Parietal lobe (tissue), 1 donor: ENCODE data around the gene PCDHGA1. TPM values are rescaled to one million over a fixed set of nuclear protein-coding genes. Genes with fewer than 3 reads are reported as not detected.

Experiments
- total RNA-seq: library from RNA; depleted of rRNA; stranded (reverse); fragments of >200 nt; gene quantifications from one replicate; pipeline ENCODE4 v1.2.3, GENCODE V29; 2014

PCDHGA1 gene
- total RNA-seq, 1 donor from 2014 or later, result 9.1 TPM

GRCh38 chr5:141397756-141398551 is 67.6 kb downstream of the PCDHGA1 start, which contains the start of gene PCDHGB5:
Gene PCDHGB5 (plus strand): TSS chr5:141397947. CDS start chr5:141398128, 181 bp downstream.

GRCh38 chr5:141402553-141403243 is 72.4 kb downstream of the PCDHGA1 start, which contains the start of gene PCDHGA9:
Gene PCDHGA9 (plus strand): TSS chr5:141402778. CDS start chr5:141402953, 175 bp downstream.

GRCh38 chr5:141407790-141408505 is 77.6 kb downstream of the PCDHGA1 start, which contains the start of gene PCDHGB6:
Gene PCDHGB6 (plus strand): TSS chr5:141408021. CDS start chr5:141408203, 182 bp downstream.

GRCh38 chr5:141412854-141413539 is 82.7 kb downstream of the PCDHGA1 start, which contains the start of gene PCDHGA10:
Gene PCDHGA10 (plus strand): TSS chr5:141412987. CDS start chr5:141413176, 189 bp downstream.

GRCh38 chr5:141417494-141418172 is 87.3 kb downstream of the PCDHGA1 start, which contains the start of gene PCDHGB7:
Gene PCDHGB7 (plus strand): TSS chr5:141417677. CDS start chr5:141417860, 183 bp downstream.

GRCh38 chr5:141420855-141421488 is 90.7 kb downstream of the PCDHGA1 start, which contains the start of gene PCDHGA11:
Gene PCDHGA11 (plus strand): TSS chr5:141421051. CDS start chr5:141421228, 177 bp downstream.

GRCh38 chr5:141430332-141431113 is 100.2 kb downstream of the PCDHGA1 start, which contains the start of gene PCDHGA12:
Gene PCDHGA12 (plus strand): TSS chr5:141430507. CDS start chr5:141430760, 253 bp downstream.

GRCh38 chr5:141475625-141476131 is 145.4 kb downstream of the PCDHGA1 start, which contains the start of gene PCDHGC3:
Gene PCDHGC3 (plus strand): TSS chr5:141475966. CDS start chr5:141476117, 151 bp downstream.

GRCh38 chr5:141484641-141485311 is 154.5 kb downstream of the PCDHGA1 start, which contains the start of gene PCDHGC4:
Gene PCDHGC4 (plus strand): TSS chr5:141485030. CDS start chr5:141485174, 144 bp downstream.

GRCh38 chr5:141488591-141489561 is 158.6 kb downstream of the PCDHGA1 start, which contains the start of gene PCDHGC5:
Gene PCDHGC5 (plus strand): TSS chr5:141489081. CDS start chr5:141489241, 160 bp downstream.

Other genes with a start within 250 kb of the PCDHGA1 start
- gene PCDHB2, start 235.9 kb upstream of the PCDHGA1 start, total RNA-seq, result 20.3 TPM
- 24.7 TPM for gene PCDHB3, start 230.0 kb upstream of the PCDHGA1 start, total RNA-seq
- gene PCDHB4, start 208.7 kb upstream of the PCDHGA1 start, total RNA-seq, result 11.0 TPM
- gene PCDHB5, start 195.3 kb upstream of the PCDHGA1 start, total RNA-seq, result 16.3 TPM
- gene PCDHB6, start 180.5 kb upstream of the PCDHGA1 start, total RNA-seq, result 5.6 TPM
- gene PCDHB7, start 157.9 kb upstream of the PCDHGA1 start, total RNA-seq, result 17.8 TPM
- 15.0 TPM for gene PCDHB8, start 152.7 kb upstream of the PCDHGA1 start, total RNA-seq
- gene PCDHB16, start 148.1 kb upstream of the PCDHGA1 start, total RNA-seq, result 10.6 TPM
- 11.9 TPM for gene PCDHB9, start 143.4 kb upstream of the PCDHGA1 start, total RNA-seq
- 26.3 TPM for gene PCDHB10, start 138.2 kb upstream of the PCDHGA1 start, total RNA-seq
- 24.1 TPM for gene PCDHB11, start 130.9 kb upstream of the PCDHGA1 start, total RNA-seq
- 36.9 TPM for gene PCDHB12, start 121.8 kb upstream of the PCDHGA1 start, total RNA-seq
- gene PCDHB13, start 116.6 kb upstream of the PCDHGA1 start, total RNA-seq, result 29.7 TPM
- gene PCDHB14, start 107.2 kb upstream of the PCDHGA1 start, total RNA-seq, result 28.2 TPM
- gene PCDHB15, start 85.1 kb upstream of the PCDHGA1 start, total RNA-seq, result 32.9 TPM
- 0.63 TPM for gene SLC25A2, start 26.5 kb upstream of the PCDHGA1 start, total RNA-seq
- gene TAF7, start 9.7 kb upstream of the PCDHGA1 start, total RNA-seq, result 77.3 TPM
- 11.9 TPM for gene PCDHGA2, start 8.2 kb downstream of the PCDHGA1 start, total RNA-seq
- 11.0 TPM for gene PCDHGA3, start 13.3 kb downstream of the PCDHGA1 start, total RNA-seq
- 20.3 TPM for gene PCDHGB1, start 19.6 kb downstream of the PCDHGA1 start, total RNA-seq
- gene PCDHGA4, start 24.5 kb downstream of the PCDHGA1 start, total RNA-seq, result 21.6 TPM
- 21.9 TPM for gene PCDHGB2, start 29.5 kb downstream of the PCDHGA1 start, total RNA-seq
- 17.8 TPM for gene PCDHGA5, start 33.6 kb downstream of the PCDHGA1 start, total RNA-seq
- gene PCDHGB3, start 39.7 kb downstream of the PCDHGA1 start, total RNA-seq, result 31.0 TPM
- 29.1 TPM for gene PCDHGA6, start 43.4 kb downstream of the PCDHGA1 start, total RNA-seq
- 23.8 TPM for gene PCDHGA7, start 52.2 kb downstream of the PCDHGA1 start, total RNA-seq
- gene PCDHGB4, start 57.2 kb downstream of the PCDHGA1 start, total RNA-seq, result 35.4 TPM
- gene PCDHGA8, start 62.1 kb downstream of the PCDHGA1 start, total RNA-seq, result 30.0 TPM
- gene PCDHGB5, start 67.4 kb downstream of the PCDHGA1 start, total RNA-seq, result 41.6 TPM
- 38.2 TPM for gene PCDHGA9, start 72.3 kb downstream of the PCDHGA1 start, total RNA-seq
- 35.4 TPM for gene PCDHGB6, start 77.5 kb downstream of the PCDHGA1 start, total RNA-seq
- gene PCDHGA10, start 82.5 kb downstream of the PCDHGA1 start, total RNA-seq, result 36.3 TPM
- 43.5 TPM for gene PCDHGB7, start 87.2 kb downstream of the PCDHGA1 start, total RNA-seq
- 40.4 TPM for gene PCDHGA11, start 90.5 kb downstream of the PCDHGA1 start, total RNA-seq
- 26.9 TPM for gene PCDHGA12, start 100.0 kb downstream of the PCDHGA1 start, total RNA-seq
- gene PCDHGC3, start 145.5 kb downstream of the PCDHGA1 start, total RNA-seq, result 62.3 TPM
- gene PCDHGC4, start 154.5 kb downstream of the PCDHGA1 start, total RNA-seq, result 91.7 TPM
- 20.0 TPM for gene PCDHGC5, start 158.6 kb downstream of the PCDHGA1 start, total RNA-seq